Measurements from ENCODE around the gene MYEOV.

DNA sequence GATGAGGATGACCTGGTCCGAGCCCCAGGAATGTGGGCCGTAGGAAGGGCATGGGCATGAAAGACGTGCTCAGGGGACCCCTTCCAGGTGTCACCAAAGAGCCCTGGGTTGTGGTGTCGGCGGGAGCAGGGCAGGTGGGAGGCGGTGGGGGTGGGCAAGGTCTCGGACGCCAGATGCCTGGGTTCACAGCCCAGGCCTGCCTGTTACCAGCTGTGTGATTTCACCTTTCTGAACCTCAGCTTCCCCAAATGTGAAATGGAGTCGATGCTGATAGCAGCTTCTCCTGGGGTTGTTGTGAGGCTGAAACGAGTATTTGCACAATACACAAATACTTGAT is 42.9 kb upstream of the MYEOV start:
- TF ChIP-seq, protein P1, sequence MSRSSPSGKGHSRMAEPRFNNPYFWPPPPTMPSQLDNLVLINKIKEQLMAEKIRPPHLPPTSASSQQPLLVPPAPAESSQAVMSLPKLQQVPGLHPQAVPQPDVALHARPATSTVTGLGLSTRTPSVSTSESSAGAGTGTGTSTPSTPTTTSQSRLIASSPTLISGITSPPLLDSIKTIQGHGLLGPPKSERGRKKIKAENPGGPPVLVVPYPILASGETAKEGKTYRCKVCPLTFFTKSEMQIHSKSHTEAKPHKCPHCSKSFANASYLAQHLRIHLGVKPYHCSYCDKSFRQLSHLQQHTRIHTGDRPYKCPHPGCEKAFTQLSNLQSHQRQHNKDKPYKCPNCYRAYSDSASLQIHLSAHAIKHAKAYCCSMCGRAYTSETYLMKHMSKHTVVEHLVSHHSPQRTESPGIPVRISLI (tag by site-specific recombination; IDR thresholded peaks at IDR 0.05): no peak
- TF ChIP-seq, protein P2, sequence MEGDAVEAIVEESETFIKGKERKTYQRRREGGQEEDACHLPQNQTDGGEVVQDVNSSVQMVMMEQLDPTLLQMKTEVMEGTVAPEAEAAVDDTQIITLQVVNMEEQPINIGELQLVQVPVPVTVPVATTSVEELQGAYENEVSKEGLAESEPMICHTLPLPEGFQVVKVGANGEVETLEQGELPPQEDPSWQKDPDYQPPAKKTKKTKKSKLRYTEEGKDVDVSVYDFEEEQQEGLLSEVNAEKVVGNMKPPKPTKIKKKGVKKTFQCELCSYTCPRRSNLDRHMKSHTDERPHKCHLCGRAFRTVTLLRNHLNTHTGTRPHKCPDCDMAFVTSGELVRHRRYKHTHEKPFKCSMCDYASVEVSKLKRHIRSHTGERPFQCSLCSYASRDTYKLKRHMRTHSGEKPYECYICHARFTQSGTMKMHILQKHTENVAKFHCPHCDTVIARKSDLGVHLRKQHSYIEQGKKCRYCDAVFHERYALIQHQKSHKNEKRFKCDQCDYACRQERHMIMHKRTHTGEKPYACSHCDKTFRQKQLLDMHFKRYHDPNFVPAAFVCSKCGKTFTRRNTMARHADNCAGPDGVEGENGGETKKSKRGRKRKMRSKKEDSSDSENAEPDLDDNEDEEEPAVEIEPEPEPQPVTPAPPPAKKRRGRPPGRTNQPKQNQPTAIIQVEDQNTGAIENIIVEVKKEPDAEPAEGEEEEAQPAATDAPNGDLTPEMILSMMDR (tag by site-specific recombination; IDR thresholded peaks at IDR 0.05): no peak

Measured in HEK293 (cell line).